Neuronal stem cell (in vitro differentiated cells): ENCODE measurements around the gene XYLT1.
"Not testable (repeated sequence)": the region's sequence is repeated elsewhere in the genome, so short reads cannot be mapped to it uniquely, and the experiment has no call there.

Source experiments
- DNase-seq: peaks from one replicate; pipeline ENCODE4 v3.0.0-alpha.2; 2013; ENCODE audit warnings: low spot score
- H2AFZ ChIP-seq: one replicate; pipeline ENCODE4 v1.6.1; 2013; ENCODE audit warnings: mild to moderate bottlenecking, low read length, inconsistent platforms
- H2AK5ac ChIP-seq: 2 replicates; pipeline ENCODE4 v1.6.1; 2013; ENCODE audit warnings: low read depth, mild to moderate bottlenecking, inconsistent platforms, low read length, moderate library complexity, mixed read lengths
- H2BK120ac ChIP-seq: 2 replicates; pipeline ENCODE4 v1.6.1; 2013; ENCODE audit warnings: low read depth, mild to moderate bottlenecking, inconsistent platforms, low read length, moderate library complexity, mixed read lengths
- H2BK12ac ChIP-seq: one replicate; pipeline ENCODE4 v1.6.1; 2013; ENCODE audit warnings: low read length, inconsistent platforms
- H2BK15ac ChIP-seq: 2 replicates; pipeline ENCODE4 v1.6.1; 2013; ENCODE audit warnings: mild to moderate bottlenecking, low read length, inconsistent platforms, mixed read lengths
- H2BK5ac ChIP-seq: one replicate; pipeline ENCODE4 v1.6.1; 2013; ENCODE audit warnings: inconsistent platforms, mild to moderate bottlenecking, low read length, moderate library complexity
- H3K14ac ChIP-seq: one replicate; pipeline ENCODE4 v1.6.1; 2013; ENCODE audit warnings: low read length, inconsistent platforms
- H3K18ac ChIP-seq: 2 replicates; pipeline ENCODE4 v1.6.1; 2013; ENCODE audit warnings: low read length, inconsistent platforms
- H3K23ac ChIP-seq: 2 replicates; pipeline ENCODE4 v1.6.1; 2013; ENCODE audit warnings: low read depth, mild to moderate bottlenecking, mixed read lengths, low read length, inconsistent platforms; ENCODE audit not compliant: poor library complexity
- H3K27ac ChIP-seq: replicated peaks from 3 replicates; pipeline ENCODE4 v1.5.1; 2013; ENCODE audit warnings: low read length, inconsistent platforms
- H3K27me3 ChIP-seq, 3 experiments: 2 replicates each; pipeline ENCODE4 v1.6.1; 2013; ENCODE audit warnings: low read length in 3 of 3, mild to moderate bottlenecking in 2 of 3, inconsistent platforms in 1 of 3, low read depth in 1 of 3, mixed read lengths in 1 of 3, moderate library complexity in 1 of 3; ENCODE audit not compliant: control insufficient read depth in 3 of 3, insufficient read depth in 3 of 3
- H3K36me3 ChIP-seq, 2 donors: replicated peaks in 1 of 2; 2 replicates each; pipeline ENCODE4 v1.6.1; 2013; ENCODE audit warnings: low read length in 2 of 2; ENCODE audit not compliant: control insufficient read depth in 2 of 2, insufficient read depth in 2 of 2
- H3K4ac ChIP-seq: 2 replicates; pipeline ENCODE4 v1.6.1; 2013; ENCODE audit warnings: inconsistent platforms, mild to moderate bottlenecking, low read length, moderate library complexity
- H3K4me1 ChIP-seq, 2 donors: 1 replicate in 1 of 2; 2 replicates in 1 of 2; pipeline ENCODE4 v1.6.1; 2013; ENCODE audit warnings: low read length in 2 of 2, low read depth in 1 of 2; ENCODE audit not compliant: control insufficient read depth in 2 of 2, insufficient read depth in 1 of 2
- H3K4me2 ChIP-seq: one replicate; pipeline ENCODE4 v1.6.1; 2013; ENCODE audit warnings: mild to moderate bottlenecking, low read length, inconsistent platforms; ENCODE audit not compliant: insufficient read depth, poor library complexity, severe bottlenecking
- H3K4me3 ChIP-seq, 2 donors: 2 replicates each; pipeline ENCODE4 v1.5.1; 2013; ENCODE audit warnings: low read length in 2 of 2, mild to moderate bottlenecking in 2 of 2, inconsistent platforms in 1 of 2, moderate library complexity in 1 of 2
- H3K79me1 ChIP-seq: one replicate; pipeline ENCODE4 v1.6.1; 2013; ENCODE audit warnings: low read depth, mild to moderate bottlenecking, inconsistent platforms, low read length, moderate library complexity
- H3K9ac ChIP-seq: one replicate; pipeline ENCODE4 v1.6.1; 2013; ENCODE audit warnings: mild to moderate bottlenecking, low read depth, low read length, inconsistent platforms; ENCODE audit not compliant: poor library complexity
- H3K9me3 ChIP-seq, 2 donors: replicated peaks in 1 of 2; 2 replicates each; pipeline versions ENCODE3 to v1.6.1; 2013; ENCODE audit warnings: low read length in 2 of 2, mild to moderate bottlenecking in 2 of 2, inconsistent platforms in 1 of 2, low read depth in 1 of 2, mixed read lengths in 1 of 2, moderate library complexity in 1 of 2; ENCODE audit not compliant: control insufficient read depth in 2 of 2, insufficient read depth in 1 of 2
- H4K8ac ChIP-seq: one replicate; pipeline ENCODE4 v1.6.1; 2013; ENCODE audit warnings: low read depth, mild to moderate bottlenecking, inconsistent platforms, low read length, moderate library complexity
- H4K91ac ChIP-seq: one replicate; pipeline ENCODE4 v1.6.1; 2013; ENCODE audit warnings: low read length, low read depth, mild to moderate bottlenecking, inconsistent platforms; ENCODE audit not compliant: poor library complexity
- WGBS, 2 donors: extraction: QIAGEN DNeasy Blood & Tissue Kit; methylation state at CpG; one replicate each; pipeline ENCODE4 v1.1.7; 2013; ENCODE audit warnings: missing lambda C conversion rate in 2 of 2, mixed read lengths in 1 of 2; ENCODE audit not compliant: insufficient read length in 2 of 2, insufficient replicate concordance in 1 of 2; ENCODE audit errors: extremely low coverage in 2 of 2; 5-methylcytosine and 5-hydroxymethylcytosine counted together

Gene XYLT1

DNA sequence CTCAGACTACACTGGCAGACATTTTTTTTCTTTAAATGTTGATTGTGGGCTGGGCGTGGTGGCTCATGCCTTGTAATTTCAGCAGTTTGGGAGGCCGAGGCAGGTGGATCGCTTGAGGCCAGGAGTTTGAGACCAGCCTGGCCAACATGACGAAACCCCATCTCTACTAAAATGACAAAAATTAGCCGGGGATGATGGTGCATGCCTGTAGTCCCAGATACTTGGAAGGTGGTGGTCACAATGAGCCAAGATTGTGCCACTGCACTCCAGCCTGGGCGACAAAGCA is 6.4 kb upstream of the XYLT1 start:
- not testable (repeated sequence) for H3K79me1 ChIP-seq, H3K18ac ChIP-seq, H3K27ac ChIP-seq, H2BK5ac ChIP-seq, H2BK15ac ChIP-seq, H2BK120ac ChIP-seq, H3K23ac ChIP-seq, H3K4me1 ChIP-seq, H4K8ac ChIP-seq, H3K36me3 ChIP-seq, H2AK5ac ChIP-seq, H3K4me3 ChIP-seq, H3K9ac ChIP-seq, H3K4me2 ChIP-seq, H2AFZ ChIP-seq, DNase-seq, H3K14ac ChIP-seq, H3K9me3 ChIP-seq, H3K4ac ChIP-seq, H2BK12ac ChIP-seq, H4K91ac ChIP-seq
- no CpG with 5 or more reads among the region's 6 CpGs for WGBS, 2 donors
- H3K27me3 ChIP-seq, result peaks cover 0 to 18% (median 0%) of the 10 kb centered on the region in 3 experiments

DNA sequence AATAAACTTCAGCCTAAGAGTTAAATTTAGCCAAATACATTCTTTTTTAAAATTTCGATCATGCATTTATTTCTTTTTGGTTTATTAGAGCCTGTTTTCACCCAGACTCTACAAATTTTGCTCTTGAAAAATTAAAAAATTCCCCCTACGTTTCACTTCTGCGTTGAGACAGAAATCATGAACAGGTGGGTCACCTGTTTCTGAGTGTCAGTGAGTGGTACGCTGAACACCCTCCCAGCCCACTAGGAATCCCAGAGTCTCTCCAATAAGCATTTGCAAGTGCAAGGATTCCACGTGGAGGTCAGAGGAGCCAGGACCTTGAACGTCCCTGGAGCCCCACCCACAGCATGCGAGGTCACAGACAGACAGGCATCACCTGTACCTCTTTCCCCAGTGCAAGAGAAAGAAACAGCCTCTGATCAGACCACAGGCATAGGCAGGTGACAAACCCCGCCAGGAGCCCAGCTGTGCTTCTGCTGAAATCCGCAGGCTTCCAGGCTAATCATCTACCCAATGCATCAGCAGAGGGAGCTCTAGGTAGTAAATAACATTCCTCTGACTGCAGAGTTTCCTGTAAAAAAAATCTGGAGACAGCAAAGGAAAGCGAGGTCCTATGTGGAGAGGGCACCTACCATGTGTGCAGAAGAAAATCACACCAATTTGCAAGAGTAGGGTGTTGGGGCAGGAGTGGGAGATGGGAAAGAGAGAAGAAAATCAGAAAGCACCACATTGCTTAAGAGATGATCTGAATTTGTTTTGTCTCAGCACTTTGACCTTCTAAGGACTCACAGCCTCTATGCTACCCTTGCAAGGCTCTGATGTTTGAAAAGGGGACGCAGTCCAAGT is 5.9 kb upstream of the XYLT1 start:
- Histone ChIP-seq H2BK5ac (no peak overlapping the region), H2AK5ac (no peak overlapping the region), H3K18ac (peak overlapping the region; percentile 4), H3K27ac (no peak overlapping the region), H3K27me3 (peaks cover 0 to 18% (median 0%) of the 10 kb centered on the region in 3 experiments), H3K4me1 (peaks cover 4 to 8% of the 10 kb centered on the region in 2 donors), H3K4ac (no peak overlapping the region), H4K8ac (no peak overlapping the region), H3K9me3 (no peaks in the 10 kb centered on the region), H3K4me3 (no peak overlapping the region), H3K4me2 (no peak overlapping the region), H3K23ac (no peak overlapping the region), H2BK120ac (no peak overlapping the region), H3K9ac (no peak overlapping the region), H3K36me3 (no peaks in the 10 kb centered on the region), H4K91ac (no peak overlapping the region), H2AFZ (no peak overlapping the region), H3K79me1 (no peaks in the 10 kb centered on the region), H3K14ac (no peak overlapping the region), H2BK15ac (no peak overlapping the region), H2BK12ac (no peak overlapping the region)
- DNase-seq, result no peak
- no CpG with 5 or more reads among the region's 11 CpGs for WGBS, 2 donors

DNA sequence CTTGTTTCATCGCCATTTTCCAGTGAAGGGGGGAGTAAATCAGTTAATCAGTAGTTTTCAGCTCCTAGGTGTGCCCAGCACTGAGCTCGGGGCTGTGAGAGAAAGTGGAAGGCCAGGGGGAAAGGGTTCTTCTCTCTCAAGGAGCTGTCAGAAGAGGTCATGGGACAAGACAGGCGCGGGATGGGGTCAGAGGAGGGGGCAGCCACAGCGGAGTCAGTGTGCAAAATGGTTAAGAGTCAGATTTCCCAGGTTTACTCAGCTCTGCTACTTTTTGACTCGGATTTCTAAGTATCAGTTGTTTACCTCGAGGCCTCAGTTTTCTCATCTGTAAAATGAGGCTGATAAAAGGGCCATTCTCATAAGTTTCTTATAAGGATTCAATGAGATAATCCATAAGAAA is 4.3 kb upstream of the XYLT1 start:
- no peak overlapping the region for H3K4me2 ChIP-seq
- H4K8ac ChIP-seq, result no peak overlapping the region
- H3K4me3 ChIP-seq, result no peak overlapping the region
- H3K79me1 ChIP-seq, result no peaks in the 10 kb centered on the region
- H3K9me3 ChIP-seq, result no peaks in the 10 kb centered on the region
- H3K4me1 ChIP-seq, result peaks cover 4 to 8% of the 10 kb centered on the region in 2 donors
- no peak for DNase-seq
- H3K27ac ChIP-seq, result no peak overlapping the region
- no peak overlapping the region for H2BK12ac ChIP-seq
- no peak overlapping the region for H3K14ac ChIP-seq
- H3K27me3 ChIP-seq, result peaks cover 0 to 23% (median 0%) of the 10 kb centered on the region in 3 experiments
- H2AFZ ChIP-seq, result no peak overlapping the region
- no peak overlapping the region for H2BK5ac ChIP-seq
- no peak overlapping the region for H3K23ac ChIP-seq
- H3K18ac ChIP-seq, result no peak overlapping the region
- H3K36me3 ChIP-seq, result no peaks in the 10 kb centered on the region
- no peak overlapping the region for H2AK5ac ChIP-seq
- no CpG with 5 or more reads among the region's 7 CpGs for WGBS, 2 donors
- no peak overlapping the region for H2BK120ac ChIP-seq
- no peak overlapping the region for H2BK15ac ChIP-seq
- H4K91ac ChIP-seq, result no peak overlapping the region
- no peak overlapping the region for H3K4ac ChIP-seq
- no peak overlapping the region for H3K9ac ChIP-seq

DNA sequence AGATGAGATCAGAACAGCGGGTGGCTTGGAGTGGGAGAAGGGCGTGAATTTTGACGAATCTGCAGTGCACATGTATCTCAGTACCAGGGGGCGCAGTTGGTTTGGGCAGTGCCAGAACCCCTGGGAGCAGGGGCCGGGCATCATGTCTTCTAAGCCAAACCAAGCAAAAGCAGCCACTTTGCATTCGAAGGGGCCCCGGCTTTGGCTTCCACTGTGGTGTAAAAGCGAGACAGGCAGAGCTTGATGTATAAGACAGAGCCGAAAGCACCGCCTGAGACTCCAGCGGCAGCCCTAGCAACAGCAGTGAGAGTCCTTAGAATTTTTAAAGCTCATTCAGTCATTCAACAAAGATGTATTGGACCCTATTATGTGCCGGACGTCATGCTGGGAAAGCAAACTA is 3.8 kb upstream of the XYLT1 start:
- no peaks in the 10 kb centered on the region for H3K79me1 ChIP-seq
- no peaks in the 10 kb centered on the region for H3K9me3 ChIP-seq
- DNase-seq, result no peak
- no peak overlapping the region for H2BK15ac ChIP-seq
- H3K4ac ChIP-seq, result no peak overlapping the region
- no CpG with 5 or more reads among the region's 13 CpGs for whole genome bisulfite sequencing, 2 donors
- no peak overlapping the region for H4K91ac ChIP-seq
- H3K4me1 ChIP-seq, result peaks cover 4 to 8% of the 10 kb centered on the region in 2 donors
- peak overlapping the region; percentile 29 for H3K18ac ChIP-seq
- H3K36me3 ChIP-seq, result no peaks in the 10 kb centered on the region
- H3K27me3 ChIP-seq, result peaks cover 0 to 27% (median 4%) of the 10 kb centered on the region in 3 experiments
- no peak overlapping the region for H3K9ac ChIP-seq
- no peak overlapping the region for H3K14ac ChIP-seq
- H2AFZ ChIP-seq, result peak overlapping the region; percentile 10
- no peak overlapping the region for H2AK5ac ChIP-seq
- H2BK5ac ChIP-seq, result peak overlapping the region; percentile 16
- no peak overlapping the region for H2BK120ac ChIP-seq
- H4K8ac ChIP-seq, result no peak overlapping the region
- no peak overlapping the region for H3K4me3 ChIP-seq
- H3K23ac ChIP-seq, result no peak overlapping the region
- H3K27ac ChIP-seq, result no peak overlapping the region
- no peak overlapping the region for H2BK12ac ChIP-seq
- H3K4me2 ChIP-seq, result no peak overlapping the region
